GM12873 (cell line): ENCODE results near the gene TAS1R2.

Experiments used
- CTCF ChIP-seq: IDR thresholded peaks from 2 replicates; pipeline ENCODE4 v1.5.1; 2012; ENCODE audit warnings: low read depth, mild to moderate bottlenecking, moderate library complexity, low read length, control low read depth; ENCODE audit not compliant: insufficient read depth; ENCODE audit errors: missing control alignments

Gene TAS1R2

GRCh38 chr1:18859560-18859959 is at the start of gene TAS1R2:
Gene TAS1R2 (minus strand): TSS chr1:18859660. CDS start chr1:18859660, 0 bp downstream.
- no peak for TF ChIP-seq CTCF

- TF ChIP-seq CTCF, result no peak
Measured at GRCh38 chr1:18907917-18908845, 48.7 kb upstream of the TAS1R2 start.

- peak; percentile 72 for TF ChIP-seq CTCF
Measured at GRCh38 chr1:18907021-18907916, 47.8 kb upstream of the TAS1R2 start.

GRCh38 chr1:18903291-18903756 is 43.9 kb upstream of the TAS1R2 start:
- TF ChIP-seq CTCF, result no peak

GRCh38 chr1:18902523-18903290 is 43.2 kb upstream of the TAS1R2 start, which contains the start of gene ALDH4A1:
Gene ALDH4A1 (minus strand): TSS chr1:18902555. CDS start chr1:18902523, 32 bp downstream.
- no peak for TF ChIP-seq CTCF

GRCh38 chr1:18901952-18902522 is 42.6 kb upstream of the TAS1R2 start:
- no peak for TF ChIP-seq CTCF
